HG03064 (cell line): ENCODE data around the gene CTDSP1.

ENCODE experiments used
- ATAC-seq: cut with Tn5 transposase; IDR thresholded peaks from one replicate; pipeline ENCODE4 v1.9.1; 2021; ENCODE audit warnings: low read depth; ENCODE audit not compliant: unreplicated experiment

Gene CTDSP1

GRCh38 chr2:218382785-218383184, 16.9 kb upstream of the CTDSP1 start:
- no peak for ATAC-seq

GRCh38 chr2:218383892-218384519, 15.7 kb upstream of the CTDSP1 start:
- ATAC-seq, result no peak

- ATAC-seq, result no peak
These were observed 14.7 kb upstream of the CTDSP1 start for GRCh38 chr2:218384975-218385374.

- ATAC-seq, result no peak
These were observed 12.9 kb upstream of the CTDSP1 start for GRCh38 chr2:218386505-218387368.

GRCh38 chr2:218387369-218388194, 12.1 kb upstream of the CTDSP1 start:
- no peak for ATAC-seq

- ATAC-seq, result no peak
These were observed 10.1 kb upstream of the CTDSP1 start for GRCh38 chr2:218389333-218390150.

- no peak for ATAC-seq
These were observed 8.5 kb upstream of the CTDSP1 start for GRCh38 chr2:218391202-218391601.

GRCh38 chr2:218392459-218392858, 7.2 kb upstream of the CTDSP1 start:
- ATAC-seq, result no peak

GRCh38 chr2:218392891-218393462, 6.7 kb upstream of the CTDSP1 start:
- no peak for ATAC-seq

- ATAC-seq, result no peak
These were observed 5.8 kb upstream of the CTDSP1 start for GRCh38 chr2:218393750-218394290.

- no peak for ATAC-seq
These were observed 5.2 kb upstream of the CTDSP1 start for GRCh38 chr2:218394298-218395089.

GRCh38 chr2:218395090-218395444, 4.6 kb upstream of the CTDSP1 start:
- no peak for ATAC-seq

GRCh38 chr2:218395456-218395825, 4.2 kb upstream of the CTDSP1 start:
- ATAC-seq, result no peak

- peak; percentile 43 for ATAC-seq
These were observed 3.6 kb upstream of the CTDSP1 start for GRCh38 chr2:218395826-218396687.

- no peak for ATAC-seq
These were observed 2.8 kb upstream of the CTDSP1 start for GRCh38 chr2:218396688-218397462.

GRCh38 chr2:218397463-218397819, 2.2 kb upstream of the CTDSP1 start:
- ATAC-seq, result no peak

GRCh38 chr2:218397820-218398436, 1.7 kb upstream of the CTDSP1 start:
- peak; percentile 21 for ATAC-seq
